Measurements from ENCODE around the gene SNED1. TPM values are rescaled to one million over a fixed set of nuclear protein-coding genes. Genes with fewer than 3 reads are reported as not detected.

Gene SNED1
- total RNA-seq, 1 donor from 2014 or later = 40.9 TPM

DNA sequence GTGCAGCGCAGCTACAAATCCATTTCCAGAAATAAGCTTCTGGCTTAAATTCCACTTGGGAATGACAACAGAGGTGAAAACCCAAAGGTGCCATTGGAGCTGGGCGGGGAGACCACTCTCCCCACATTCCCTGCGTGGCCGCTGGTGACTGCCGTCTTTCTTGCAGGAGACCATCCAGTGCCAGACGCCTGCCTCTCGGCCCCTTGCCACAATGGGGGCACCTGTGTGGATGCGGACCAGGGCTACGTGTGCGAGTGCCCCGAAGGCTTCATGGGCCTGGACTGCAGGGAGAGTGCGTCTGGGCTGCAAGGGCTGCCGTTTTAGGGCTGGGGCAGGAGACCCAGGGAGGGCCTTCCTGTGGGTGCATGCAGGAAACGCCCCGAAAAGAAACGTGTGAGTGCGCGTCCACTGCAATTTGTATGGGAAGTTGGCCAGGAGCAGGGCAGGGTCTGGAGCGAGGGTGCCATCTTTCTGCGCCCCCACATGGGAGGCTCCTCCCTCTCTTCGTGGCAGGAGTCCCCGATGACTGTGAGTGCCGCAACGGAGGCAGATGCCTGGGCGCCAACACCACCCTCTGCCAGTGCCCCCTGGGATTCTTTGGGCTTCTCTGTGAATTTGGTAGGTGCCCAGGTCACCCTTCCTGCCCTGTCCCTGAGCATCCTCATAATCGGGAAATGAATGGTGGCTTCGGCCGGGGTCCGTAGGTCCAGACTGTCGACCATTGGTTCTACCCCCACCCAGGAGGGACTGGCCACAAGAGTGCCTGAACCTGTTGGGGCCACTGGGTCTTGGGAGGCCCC, 49.9 kb downstream of the SNED1 start:
- no peak for DNase-seq (ENCODE audit: low spot score)

DNA sequence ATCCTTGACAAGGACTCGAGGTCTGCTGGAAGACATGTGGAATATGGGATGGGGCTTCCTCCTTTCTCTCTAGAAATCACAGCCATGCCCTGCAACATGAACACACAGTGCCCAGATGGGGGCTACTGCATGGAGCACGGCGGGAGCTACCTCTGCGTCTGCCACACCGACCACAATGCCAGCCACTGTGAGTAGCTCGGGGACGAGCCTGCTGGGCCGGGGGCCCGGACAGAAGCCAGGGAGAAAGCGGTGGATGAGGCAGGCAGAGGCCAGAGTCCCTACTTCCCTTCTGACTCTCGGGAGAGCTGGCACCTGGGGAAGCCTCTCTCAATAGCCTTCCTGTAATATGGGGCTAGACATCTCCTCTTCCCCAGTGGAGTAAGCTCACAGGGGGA, 50.5 kb downstream of the SNED1 start:
- DNase-seq (ENCODE audit: low spot score) = no peak

DNA sequence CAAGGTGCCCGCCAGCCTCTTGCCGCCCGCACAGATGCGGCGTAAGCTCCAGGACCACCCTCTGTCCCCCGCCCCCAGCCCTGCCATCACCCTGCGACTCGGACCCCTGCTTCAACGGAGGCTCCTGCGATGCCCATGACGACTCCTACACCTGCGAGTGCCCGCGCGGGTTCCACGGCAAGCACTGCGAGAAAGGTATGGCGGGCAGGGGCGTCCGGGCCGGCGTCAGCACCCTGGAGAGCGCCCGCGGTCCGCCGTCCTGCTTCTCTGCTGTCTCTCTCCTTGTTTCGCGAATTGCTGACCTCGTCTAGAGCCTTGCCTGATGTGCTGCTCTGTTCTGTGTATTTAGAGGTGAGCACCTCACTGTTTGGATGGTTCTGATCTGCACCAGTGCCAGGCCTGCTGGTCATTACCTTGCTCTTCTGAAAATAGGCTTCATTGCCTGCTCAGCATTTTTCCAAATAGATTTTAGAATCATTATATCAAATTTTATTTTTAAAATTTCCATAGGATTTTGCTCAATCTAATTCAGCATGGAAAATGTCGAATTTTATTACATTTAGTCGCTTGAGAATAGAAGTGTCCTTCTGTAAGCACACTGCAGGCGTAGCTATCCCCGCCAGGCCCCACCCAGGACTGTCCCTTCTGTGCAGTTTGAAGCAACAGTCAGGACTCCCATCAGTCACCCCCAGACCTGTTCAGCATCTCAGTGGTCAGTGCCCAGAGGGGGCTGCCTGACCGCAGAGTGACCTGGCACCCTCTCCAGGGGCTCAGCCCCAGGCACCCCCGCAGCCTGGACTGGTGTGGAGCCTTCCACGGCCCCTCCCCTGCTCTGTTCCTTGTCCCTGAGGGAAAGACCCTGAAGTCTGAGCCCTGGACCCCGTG, 51.6 kb downstream of the SNED1 start:
- peak; percentile 9 for DNase-seq (ENCODE audit: low spot score)

DNA sequence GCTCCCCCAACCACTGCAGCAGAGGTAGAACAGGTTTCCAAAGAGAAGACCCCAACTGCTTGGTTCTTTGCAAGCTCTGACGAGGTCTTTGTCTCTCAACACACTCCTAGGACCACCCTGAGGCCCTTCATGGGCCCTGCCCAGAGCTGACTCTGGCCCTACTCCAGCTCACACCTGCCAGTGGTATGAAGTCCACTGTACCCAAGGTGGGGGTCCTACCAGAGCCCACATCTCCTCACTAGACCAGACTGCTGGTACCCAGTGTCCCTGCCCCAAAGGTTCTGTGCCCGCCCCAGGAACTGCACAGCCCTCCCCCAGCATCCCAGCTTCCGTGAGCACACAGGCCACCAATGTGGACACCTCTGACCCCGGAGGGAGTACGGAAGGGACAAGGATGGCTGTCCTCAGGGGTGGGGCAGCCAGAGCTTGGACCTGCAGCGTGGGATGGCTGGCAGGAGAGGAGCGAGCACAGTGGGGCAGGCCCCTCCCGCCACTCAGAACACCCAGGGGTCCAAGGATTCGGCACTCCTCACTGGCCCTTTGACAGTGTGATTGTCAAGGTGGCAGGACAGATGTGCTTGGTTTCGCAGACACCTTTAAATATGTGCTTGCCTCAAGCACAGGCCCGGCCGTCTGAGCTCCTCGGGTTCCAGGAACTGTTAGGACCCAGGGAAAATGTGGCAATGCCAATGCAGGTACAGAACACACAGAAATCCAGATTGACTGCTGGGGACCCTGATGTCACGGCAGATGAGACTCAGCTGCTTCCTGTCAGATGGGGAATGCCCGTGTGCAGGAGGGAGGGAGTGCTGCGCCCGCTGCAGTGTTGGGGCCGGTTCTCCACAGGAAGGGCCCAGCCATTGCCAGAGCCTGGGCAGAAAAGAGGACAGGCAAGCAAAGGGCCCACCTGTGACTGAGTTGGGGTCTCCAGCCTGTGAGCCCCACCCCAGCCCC, 52.5 kb downstream of the SNED1 start:
- DNase-seq (ENCODE audit: low spot score) = peak; percentile 8

DNA sequence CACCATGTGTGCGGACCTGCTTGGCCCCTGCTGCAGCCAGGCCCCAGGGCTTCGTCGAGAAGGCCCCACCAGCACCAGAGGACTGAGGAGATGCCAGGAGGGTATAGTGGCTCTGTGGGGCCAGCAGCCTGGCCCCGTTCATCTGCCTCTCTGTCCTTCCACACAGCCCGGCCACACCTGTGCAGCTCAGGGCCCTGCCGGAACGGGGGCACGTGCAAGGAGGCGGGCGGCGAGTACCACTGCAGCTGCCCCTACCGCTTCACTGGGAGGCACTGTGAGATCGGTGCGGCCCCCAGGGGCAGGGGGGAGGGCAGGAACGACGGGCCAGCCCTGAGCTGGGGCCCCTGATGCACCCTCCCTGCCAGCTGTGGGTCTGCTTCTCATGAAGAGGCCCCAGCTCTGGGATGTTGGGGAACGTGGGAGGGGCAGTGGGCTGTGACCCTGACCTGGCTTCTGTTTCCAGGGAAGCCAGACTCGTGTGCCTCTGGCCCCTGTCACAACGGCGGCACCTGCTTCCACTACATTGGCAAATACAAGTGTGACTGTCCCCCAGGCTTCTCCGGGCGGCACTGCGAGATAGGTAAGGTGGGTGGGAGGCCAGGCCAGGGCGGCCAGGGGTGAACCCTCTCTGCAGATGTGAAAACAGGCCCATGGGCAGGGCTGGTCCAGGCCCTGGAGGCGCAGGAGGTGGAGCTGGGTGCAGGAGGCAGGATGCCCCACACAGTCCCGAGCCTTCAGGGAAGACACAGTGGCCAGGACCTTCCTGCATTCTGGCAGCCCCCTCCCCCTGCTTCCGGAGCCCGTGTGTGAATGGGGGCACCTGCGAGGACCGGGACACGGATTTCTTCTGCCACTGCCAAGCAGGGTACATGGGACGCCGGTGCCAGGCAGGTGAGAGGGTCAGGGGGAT, 53.4 kb downstream of the SNED1 start:
- DNase-seq (ENCODE audit: low spot score) = peak; percentile 8

DNA sequence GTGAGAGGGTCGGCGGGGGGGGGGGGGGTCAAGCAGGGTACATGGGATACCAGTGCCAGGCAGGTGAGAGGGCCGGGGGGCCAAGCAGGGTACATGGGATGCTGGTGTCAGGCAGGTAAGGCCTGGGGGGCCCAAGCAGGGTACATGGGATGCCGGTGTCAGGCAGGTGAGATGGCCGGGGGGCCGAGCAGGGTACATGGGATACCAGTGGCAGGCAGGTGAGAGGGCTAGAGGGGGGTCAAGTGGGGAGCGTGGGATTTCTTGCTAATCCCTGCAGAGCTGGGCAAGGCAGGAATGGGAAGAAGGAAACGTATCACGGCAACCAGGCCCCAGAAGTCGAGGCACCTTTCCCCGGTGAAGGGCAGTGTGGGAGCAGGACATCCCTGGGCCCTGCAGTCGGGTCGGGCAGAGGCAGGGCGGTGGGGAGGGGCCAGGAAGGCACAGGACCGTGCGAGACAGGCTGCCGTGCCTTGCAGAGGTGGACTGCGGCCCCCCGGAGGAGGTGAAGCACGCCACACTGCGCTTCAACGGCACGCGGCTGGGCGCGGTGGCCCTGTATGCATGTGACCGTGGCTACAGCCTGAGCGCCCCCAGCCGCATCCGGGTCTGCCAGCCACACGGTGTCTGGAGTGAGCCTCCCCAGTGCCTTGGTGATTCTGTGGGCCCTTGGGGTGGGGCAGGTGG, 54.4 kb downstream of the SNED1 start:
- no peak for DNase-seq (ENCODE audit: low spot score)

DNA sequence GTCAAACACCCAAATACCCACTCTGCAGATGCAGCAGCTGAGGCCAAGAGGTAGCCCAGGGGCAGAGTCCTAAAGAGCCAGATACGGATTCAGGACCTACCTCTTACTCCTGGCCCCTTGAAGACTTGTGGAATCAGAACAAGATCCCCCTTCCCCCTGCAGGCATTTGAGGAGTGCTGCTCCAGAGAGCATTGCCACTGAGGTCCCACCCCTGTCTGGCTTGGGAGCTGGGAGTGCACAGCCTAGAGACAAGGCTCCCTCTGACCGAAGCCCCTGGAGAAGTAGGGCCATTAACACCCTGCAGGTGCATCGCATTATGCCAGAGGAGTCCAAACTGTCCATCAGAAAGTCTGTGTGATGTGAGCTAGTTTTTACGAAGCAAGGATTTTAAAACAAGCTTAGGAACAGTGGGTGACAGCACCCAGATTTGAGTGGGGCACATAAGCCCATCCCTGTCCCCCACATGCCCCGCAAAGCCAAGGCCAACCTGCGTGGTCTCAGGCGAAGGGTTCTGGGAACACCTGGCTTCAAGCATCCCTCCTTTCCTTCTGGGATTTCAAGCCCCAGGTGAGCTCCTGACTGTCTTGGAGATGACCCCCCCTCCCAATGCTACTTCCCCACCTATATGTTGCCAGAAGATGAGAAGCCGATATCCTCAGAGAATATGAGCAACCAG, 55.3 kb downstream of the SNED1 start:
- DNase-seq (ENCODE audit: low spot score) = no peak

DNA sequence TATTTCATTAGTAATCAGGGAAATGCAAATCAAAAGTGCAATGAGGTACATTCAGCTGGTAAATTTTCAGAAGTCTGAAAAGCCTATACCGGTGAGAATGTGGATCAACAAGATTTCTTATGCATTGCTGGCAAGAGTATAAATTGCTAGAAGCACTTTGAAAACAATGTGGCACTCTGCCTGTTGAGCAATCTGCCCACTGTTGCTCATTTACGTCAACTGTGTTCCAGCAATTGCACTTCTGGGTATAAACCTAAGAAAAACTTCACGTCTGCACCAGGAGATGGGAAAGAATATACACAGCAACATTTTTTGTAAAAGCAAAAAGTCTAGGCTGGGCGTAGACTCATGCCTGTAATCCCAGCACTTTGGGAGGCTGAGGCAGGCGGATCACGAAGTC, 62.9 kb downstream of the SNED1 start:
- no peak for DNase-seq (ENCODE audit: low spot score)

DNA sequence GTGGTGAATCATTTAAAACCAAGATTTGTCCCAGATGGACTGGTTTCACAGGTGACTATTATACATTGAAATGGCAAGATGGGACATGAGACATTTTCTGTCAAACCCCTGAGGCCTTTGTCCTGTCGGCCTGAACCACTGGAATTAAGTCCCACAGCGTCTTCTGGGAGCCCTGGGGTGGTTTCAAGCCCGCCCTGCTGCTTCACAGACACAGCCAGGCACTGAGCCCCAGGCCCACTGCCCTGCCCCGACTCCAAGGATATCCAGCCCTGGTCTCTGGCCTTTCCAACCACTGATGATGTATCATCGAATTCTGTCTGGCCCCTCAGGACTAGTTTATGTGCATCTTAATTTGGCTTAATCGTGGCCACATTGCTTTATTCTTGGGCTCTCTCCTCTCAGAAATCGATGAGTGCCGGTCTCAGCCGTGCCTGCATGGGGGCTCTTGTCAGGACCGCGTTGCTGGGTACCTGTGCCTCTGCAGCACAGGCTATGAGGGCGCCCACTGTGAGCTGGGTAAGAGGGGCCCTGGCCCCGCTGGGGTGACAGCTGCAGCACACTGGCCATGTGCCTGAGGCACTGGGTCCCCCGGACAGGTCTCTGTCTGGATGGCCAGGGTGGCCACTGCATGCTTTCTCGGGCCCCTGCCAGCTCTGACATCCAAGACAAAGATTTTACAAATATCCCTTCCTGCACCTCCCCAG, 64.1 kb downstream of the SNED1 start:
- no peak for DNase-seq (ENCODE audit: low spot score)

DNA sequence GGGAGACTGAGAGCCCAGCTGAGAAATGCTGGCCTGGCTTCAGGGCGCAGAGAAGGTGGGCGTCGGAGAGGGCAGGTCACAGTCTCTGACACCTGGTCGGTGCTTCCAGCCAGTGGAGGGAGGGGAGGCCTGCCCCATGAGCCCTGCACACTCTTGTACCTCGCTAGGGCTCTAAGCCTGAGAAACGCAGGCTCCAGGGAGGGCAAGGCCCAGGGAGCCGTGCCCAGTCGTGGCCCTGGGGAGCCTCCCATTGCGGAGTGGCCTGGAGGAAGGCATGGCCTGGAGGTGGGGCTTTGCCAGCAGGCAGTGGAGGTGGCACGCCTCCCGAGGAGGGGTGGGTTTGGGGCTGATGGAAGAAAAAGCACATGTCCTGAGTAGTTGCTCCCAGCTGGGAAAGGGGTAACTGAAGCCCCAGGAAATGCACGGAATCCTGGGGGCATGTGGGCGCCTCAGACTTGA, 64.7 kb downstream of the SNED1 start:
- no peak for DNase-seq (ENCODE audit: low spot score)

DNA sequence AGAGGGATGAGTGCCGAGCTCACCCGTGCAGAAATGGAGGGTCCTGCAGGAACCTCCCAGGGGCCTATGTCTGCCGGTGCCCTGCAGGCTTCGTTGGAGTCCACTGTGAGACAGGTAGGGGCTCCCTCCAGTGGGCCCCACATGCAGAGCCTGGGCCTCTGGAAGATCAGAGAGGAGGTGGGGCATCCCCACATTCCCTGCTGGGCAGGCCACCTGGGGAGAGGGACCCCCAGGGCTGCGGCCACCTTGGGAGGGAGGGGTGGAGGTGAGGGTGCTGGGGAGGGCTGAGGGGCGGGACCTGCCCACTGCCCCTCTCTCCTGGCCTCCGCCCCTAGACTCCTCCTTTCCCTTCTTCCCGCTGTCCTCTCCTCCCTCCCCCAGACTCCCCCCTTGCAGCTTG, 65.2 kb downstream of the SNED1 start:
- no peak for DNase-seq (ENCODE audit: low spot score)

DNA sequence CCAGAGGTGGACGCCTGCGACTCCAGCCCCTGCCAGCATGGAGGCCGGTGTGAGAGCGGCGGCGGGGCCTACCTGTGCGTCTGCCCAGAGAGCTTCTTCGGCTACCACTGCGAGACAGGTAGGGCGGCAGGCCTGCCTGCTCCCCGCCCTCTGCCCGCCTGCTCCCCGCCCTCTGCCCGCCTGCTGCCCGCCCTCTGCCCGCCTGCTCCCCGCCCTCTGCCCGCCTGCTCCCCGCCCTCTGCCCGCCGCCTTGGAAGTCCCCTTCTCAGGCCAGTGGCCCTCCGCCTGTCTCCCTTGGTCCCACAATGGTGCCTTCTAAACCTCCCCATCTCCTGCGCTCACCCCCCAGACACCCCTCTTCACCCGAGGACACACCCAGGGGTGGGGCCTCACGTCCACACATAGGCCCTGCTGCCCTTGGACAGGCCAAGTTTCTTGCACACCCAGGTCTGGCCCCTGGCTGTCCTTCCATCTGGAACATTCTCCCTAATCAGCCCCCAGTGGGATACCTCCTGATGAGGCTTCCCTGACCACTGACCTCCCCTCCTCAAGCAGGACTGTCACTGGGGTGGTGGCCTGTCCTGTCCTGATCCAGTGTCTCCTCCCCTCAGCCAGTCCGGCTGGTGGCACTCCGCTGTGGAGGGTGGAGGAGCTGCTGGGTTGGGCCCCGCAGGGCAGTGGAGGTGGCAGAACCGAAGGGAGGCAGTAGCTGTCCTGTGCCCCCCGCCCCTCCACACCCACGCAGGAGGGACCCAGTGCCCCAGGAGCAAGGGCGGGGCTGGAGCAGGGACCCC, 65.8 kb downstream of the SNED1 start:
- peak; percentile 32 for DNase-seq (ENCODE audit: low spot score)

DNA sequence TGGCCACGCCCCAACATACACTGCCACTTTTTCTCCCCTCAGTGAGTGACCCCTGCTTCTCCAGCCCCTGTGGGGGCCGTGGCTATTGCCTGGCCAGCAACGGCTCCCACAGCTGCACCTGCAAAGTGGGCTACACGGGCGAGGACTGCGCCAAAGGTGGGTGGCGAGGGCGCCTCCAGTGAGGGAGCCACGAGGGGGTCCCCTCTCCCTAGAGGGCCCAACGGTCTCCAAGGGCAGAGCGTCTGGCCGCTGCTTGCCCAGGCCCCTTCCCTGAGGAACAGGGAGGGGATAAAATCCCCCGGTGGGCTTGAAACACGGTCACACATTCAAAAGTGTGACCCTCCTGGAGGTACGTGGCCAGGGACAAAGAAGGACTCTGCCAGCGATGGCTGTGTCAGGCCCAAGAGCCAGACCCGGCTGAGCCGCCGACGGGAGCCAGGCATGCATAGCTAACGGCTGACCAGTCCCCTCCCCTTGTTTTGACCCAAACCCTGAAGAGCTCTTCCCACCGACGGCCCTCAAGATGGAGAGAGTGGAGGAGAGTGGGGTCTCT, 66.5 kb downstream of the SNED1 start:
- no peak for DNase-seq (ENCODE audit: low spot score)

DNA sequence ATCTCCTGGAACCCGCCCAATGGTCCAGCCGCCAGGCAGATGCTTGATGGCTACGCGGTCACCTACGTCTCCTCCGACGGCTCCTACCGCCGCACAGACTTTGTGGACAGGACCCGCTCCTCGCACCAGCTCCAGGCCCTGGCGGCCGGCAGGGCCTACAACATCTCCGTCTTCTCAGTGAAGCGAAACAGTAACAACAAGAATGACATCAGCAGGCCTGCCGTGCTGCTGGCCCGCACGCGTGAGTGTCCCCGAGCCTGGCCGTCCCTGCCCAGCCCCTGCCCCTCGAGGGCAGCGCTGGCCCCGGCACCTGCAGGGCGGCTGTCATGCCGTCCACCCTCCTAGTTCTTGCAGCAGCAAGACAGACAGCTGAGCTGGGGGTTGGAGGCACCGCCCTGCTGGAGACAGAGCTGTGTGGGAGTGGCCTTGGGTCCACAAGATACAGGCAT, 67.0 kb downstream of the SNED1 start:
- DNase-seq (ENCODE audit: low spot score) = no peak

DNA sequence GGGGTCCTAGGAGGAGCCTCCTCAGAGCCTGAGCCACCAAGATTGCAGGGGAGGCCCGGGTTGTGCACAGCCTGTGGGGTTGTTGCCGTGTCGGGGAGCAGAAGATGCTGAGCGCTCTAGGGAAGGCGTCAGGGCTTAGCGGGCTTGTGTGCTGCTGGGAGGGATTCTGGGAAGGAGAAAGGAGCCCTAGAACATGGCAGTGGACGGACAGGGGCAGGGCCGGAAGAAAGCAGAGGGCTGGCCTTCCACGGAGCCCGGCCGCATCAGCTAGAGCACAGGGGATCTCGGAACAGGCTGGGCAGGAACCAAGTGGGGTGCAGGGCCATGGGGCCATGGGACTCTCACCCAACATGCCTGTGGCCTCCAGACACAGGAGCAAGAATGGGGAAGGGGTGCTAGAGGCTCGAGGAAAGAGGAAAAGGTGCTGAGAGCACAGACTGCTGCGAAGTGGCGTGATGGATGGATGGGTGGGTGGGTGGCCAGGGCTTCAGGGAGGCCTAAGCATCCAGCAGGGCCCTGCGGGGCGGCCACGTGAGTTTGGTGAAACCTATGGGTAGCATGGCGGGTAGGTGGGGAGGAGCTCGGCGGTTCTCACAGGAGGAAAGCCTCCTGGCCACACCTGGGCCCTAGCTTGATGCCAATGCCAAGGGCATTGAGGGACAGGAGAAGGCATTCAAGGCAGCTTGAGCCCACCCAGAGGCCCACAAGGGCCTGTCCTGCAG, 67.9 kb downstream of the SNED1 start:
- DNase-seq (ENCODE audit: low spot score) = no peak

DNA sequence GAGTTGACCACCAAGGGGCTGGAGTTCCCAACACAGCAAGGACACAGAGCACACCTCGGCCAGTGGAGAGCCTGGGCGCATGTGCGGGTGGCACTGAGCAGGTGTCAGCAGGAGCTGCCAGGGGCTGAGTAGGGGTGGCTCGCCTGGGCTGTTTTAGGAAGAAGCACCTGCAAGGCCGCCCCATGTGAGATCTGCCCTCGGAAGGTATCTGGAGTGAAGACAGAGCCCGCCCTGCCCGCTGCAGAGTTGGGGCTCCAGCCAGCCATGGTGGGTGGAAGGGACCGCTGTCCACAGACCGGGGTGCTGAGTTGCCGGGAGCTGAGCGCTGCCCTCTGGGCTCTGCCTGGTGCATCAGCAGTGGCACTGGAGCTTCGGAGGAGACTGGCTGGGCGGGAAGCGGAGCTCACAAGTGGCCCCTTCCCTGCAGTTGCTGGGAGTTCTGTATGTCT, 68.5 kb downstream of the SNED1 start:
- DNase-seq (ENCODE audit: low spot score) = no peak
